ENCODE data around the gene UCKL1.

UCKL1 gene

DNA sequence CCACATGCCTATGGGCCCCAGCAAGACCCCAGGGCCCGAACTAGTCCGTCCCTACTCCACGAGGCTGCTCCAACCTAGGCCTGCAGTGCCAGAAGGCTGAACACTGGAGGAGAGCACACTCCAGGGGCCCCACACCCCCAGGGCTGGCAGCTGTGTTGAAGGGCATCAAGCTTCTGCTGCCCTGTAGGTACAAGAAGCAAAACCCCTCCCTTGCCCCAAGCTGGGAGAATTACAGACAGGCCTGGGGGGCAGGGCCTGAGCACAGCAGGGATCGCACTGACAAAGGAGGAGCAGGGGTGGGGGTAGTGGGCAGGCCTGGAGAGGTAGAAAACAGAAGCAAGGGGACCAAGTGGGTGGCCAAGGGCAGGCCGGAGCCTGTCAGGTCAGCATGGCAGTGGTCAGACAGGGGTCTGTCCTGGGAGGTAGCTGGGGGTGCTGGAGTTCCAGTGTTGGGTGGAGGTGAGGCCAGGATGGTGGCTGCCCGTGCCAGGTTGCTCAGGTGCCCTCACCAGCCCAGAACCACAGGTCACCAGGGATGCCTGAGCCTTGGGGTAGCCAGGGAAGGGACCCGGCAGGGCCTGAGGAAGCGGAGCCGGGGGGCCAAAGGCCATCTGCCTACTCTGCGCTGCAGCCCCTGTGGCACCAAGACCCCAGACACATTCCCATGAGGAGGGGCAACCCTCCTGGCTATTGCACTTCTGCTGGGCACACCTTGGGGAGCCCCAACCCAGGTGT, 2.9 kb upstream of the UCKL1 start:
- DNase-seq (ENCODE audit: low spot score), result no peak

DNA sequence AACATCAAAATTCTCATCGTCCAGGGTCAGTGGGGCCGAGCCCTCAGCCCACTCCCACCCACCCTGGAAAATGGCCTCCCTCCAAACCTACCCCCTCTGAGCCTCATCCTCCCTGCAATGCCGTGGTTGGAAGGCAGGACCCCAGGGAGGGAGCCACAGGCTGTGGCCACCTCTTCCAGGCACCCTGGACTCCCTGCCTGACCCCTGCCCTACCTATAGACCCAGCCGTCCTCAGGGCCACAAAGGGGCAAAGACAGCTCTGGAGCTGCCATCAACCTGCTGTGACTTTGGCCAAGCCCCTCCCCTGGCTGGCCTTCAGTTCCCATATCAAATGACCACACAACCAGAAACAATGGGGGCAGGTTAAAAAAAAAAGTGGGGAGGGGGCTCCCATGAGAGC, 2.3 kb upstream of the UCKL1 start:
- no peak for DNase-seq (ENCODE audit: low spot score)

DNA sequence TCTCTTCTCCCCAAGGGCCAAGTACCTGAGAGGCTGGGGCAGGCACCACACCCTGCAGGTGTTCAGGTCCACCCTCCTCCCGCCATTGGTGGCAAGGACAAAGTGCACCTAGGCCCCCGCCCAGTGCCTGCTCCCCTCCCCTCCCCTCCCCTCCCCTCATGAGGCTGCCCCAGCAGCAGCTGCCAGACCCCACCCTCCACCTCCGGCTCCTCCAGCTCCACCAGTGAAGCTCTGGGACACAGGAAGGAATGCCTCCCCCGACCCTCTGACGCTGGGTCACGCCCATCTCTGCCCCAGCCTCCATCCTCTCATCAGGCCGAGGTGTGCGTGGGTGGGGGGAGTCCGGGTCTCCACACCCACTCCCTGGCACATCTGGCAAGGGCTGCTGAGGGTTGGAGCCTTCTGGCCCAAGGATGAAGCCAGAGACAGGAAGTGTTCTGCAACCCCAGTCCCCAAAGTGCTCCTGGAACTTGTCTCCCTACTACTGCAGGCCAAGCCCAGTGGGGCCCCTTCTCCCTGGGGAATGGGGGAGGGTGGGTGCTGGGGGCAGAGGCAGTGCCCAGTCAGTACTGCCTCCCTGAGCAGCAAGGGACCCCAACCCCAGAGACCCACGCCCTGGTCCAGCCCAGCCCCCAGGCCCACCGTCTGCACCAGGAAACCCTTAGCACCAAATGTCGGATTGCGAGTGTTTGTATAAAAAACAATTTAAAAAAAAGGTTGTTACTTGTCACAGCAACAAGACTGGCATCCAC, 1.6 kb upstream of the UCKL1 start:
- DNase-seq (ENCODE audit: low spot score), result no peak

DNA sequence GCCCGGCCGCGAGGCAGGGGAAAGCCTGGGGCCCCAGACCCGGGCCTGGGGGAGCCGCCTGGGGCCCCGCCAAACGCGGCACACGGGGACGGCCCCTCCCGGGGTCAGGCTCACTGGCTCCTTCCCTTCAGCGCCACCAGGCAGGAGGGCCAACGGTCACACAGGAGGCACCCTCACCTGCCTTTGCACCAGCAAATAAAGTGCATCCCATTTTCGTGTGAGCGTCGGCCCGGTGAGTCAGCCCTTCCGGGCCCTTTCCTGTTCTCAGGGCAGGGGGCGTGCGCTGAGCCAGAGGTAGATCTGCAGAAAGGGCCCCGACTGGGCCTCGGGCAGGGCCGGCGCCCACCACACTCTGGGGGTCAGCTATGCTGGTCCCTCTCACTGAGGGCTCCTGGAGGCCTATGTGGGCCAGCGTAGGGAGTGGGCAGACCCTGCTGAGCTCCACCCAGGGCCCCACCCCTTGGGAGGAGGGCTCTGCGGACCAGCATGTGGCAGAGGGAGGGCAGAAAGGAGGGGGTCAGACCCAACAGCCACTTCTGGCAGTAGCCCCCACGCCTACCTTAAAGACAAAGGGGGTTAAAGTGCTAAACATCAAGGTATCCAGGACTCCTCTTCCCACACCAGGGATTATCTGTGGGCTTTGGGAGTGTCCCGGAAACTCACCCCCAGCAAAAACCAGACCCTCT, 931 bp upstream of the UCKL1 start:
- DNase-seq (ENCODE audit: low spot score), result peak; percentile 73

DNA sequence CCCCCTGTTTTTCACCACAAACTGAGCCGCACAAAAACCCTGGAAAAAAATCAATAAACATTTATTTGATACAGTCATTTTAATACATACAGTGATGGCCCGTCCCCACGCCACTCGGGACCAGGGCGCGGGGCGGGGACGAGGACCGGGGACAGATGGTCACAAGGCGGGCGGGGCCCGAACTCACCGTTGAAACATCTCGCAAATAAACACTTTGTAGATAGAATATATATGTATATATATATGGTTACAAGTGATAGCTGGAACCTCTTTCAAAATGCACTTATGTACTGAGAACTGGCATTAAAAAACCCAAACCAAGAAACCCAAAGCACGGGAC, 418 bp upstream of the UCKL1 start:
- DNase-seq (ENCODE audit: low spot score), result no peak

DNA sequence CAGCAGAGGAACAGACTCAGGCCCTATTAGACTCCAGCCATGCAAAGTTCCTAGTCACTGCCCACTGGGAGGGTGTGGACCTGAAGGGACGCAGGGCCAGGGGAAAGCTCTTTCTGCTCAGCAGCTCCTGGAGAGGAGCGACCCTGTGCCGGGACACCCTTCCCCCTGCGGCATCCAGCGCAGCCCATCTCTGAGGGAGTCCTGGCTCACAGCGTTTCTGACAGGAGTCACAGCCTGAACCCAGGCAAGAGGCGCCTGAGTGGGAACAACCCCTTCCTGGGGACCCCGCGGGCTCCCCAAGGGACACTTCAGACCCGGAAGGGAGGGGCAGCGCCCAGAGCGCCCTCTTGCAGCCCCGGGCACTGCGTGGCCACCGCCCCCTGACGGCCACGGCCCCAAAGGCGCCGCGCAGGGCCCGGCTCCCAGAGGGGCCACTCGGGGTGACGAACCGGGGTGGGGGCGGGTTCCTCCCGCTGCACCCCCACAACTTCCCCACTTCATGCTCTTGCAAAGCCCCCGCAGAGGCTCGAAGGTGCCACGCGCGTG, 862 bp downstream of the UCKL1 start:
- peak; percentile 36 for DNase-seq (ENCODE audit: low spot score)

DNA sequence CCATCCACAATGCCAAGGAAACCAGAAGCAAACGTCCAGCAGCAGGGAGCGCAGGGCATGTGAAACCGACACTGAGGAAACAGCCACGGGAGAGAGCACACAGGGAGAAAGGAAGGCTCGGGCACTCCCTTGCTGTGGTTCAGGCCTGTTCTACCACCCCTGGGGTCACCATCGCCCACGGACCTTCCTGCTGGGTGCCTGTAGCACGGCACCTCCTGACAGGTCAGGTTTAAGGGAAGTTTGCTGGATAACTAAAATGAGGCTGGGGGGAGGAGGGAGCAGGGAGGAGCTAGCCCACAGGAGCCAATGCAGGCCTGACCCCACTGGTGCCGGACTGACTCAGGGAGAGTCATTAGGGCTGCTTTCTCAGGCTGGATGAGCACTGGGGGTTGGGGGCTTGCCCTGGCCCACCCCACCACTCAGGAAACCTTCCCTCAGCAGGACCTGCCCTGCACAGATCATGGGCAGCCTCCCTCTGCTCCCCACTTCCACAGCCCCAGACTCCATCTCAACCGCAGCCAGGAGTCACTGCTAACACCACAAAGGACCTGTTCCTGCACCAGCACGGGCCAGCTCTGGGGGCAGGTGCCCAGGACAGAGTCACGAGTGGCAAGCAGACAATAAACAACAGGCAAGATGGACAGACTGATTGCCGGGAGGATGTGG, 2.3 kb downstream of the UCKL1 start:
- no peak for DNase-seq (ENCODE audit: low spot score)

DNA sequence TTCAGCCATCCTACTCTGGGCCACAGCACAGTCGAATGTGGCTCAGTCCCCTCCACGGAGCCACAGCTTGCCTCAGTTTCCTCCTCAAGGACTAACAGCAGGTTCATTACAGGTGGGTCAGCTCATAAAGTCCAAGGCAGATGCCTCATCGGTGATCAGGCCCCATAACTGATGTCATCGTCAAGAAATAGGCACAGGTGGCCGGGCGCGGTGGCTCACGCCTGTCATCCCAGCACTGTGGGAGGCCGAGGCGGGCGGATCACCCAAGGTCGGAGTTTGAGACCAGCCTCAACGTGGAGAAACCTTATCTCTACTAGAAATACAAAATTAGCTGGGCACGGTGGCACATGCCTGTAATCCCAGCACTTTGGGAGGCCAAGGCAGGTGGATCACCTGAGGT, 3.4 kb downstream of the UCKL1 start:
- no peak for DNase-seq (ENCODE audit: low spot score)

DNA sequence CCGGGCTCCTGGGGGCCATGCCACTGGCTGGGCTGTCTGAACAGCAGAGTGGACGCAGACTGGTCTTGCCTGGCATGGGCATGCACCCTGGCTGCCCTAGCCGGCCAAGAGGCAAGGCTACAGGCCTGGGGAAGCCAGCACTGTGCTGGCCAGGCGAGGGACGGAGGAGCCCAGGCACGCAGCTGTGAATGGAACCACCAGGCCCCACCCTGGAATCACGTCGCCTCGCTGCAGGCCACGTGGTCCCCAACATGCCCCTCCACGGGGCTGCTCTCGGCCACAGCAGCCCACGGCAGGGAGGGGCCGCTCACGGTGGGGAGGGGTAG, 4.0 kb downstream of the UCKL1 start:
- no peak for DNase-seq (ENCODE audit: low spot score)

DNA sequence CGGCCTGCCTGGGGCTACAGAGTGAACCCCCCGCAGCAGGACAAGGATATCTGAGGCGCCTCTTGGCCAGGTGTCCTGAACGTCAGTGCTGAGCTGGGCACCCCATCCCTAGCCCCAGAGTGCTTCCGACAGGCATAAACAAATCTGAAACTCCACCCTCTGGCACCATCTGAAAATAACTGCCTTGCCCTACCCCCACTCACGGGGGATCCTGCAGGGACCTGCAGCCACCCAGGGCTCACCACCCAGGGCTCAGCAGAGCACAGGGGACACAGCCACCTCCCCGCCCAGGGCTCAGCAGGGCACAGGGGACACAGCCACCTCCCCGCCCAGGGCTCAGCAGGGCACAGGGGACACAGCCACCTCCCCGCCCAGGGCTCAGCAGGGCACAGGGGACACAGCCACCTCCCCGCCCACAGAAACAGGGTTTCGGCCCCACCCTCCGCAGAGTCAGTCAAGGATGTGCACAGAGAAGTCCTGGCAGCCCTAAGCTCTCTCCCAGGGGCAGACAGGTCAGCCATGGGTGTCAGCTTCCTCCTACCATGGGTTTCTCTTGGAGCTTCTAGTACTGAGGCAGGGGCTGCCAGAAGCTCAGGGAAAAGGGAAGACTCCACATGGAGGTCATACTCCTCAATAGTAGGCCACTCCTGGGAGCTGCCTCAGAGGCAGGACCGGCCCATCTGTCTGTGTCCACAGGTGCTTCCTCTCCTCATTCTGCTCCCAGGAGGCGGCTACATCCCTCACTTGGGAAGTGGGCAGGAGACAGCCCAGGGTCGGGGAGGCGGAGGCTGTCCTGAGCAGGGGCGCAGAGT, 4.6 kb downstream of the UCKL1 start:
- no peak for DNase-seq (ENCODE audit: low spot score)

DNA sequence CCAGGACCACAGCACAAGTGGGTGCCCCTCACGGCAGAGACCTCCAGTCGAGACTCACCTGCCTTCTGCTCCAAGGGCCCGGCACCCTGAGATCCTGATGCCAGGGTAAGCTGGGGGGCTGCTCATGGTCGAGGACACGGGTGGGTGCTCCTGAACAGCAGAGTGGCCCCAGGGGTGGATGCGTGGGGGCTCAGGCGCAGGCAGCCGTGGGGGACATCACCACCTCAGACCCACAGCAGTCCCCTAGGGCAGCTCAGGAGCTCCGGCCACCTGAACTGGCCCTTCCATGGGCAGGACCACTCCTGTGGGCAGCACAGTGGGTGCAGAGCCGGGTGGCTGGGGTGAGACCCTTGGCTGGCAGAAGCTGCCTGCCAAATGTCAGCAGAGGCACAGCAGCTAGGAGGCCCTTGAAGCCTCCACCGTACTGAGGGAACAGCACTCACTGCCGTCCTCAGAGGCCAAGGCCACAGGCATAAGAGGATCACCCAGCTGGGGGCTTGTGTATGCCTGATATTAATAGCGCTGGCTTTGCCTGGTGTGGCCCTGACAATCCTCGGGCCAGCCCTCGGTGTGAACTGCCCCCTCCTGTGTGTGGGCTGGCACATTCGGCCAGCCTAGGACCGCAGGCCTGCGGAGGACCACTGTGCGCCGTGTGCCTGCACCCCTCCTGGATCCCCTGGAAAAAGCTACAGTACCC, 5.4 kb downstream of the UCKL1 start:
- DNase-seq (ENCODE audit: low spot score), result no peak

DNA sequence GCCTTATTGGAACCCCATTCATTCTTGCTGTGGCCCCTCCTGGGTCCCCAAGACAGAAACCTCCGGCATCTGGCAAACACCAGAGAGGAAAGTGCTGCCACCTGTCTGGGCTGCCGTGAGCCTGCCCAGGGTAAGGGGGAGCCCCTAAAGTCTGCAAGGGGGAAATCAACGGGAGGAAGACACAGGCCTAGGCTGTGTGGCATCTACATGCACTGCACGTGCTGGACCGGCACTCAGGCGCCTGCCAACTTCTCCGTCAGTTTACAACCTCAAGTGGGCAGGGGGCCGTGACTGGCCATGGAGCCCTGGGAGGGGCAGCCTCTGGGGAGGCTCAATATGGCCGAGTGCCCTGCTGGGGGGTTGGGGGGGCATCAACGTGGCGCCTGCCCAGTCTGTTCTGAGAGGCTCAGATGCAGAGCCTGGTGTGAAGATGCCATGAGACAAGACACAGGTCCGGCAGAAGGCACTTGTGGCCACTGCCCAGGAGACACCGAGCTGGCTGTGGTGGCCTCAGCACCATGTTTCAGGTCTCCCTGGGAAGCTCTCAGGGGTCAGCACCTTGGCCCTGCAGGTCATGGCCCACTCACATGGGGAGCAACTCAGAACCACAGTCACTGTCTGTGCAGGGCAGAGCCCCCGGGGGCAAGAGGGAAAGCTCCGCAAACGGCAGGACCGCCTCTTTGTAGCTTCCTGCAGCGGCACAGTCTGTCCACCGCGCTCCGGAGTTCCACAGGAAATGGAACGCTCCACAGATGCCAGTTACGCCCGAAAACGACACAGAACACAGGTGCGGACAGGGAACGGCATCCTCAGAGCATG, 8.4 kb downstream of the UCKL1 start:
- peak; percentile 27 for DNase-seq (ENCODE audit: low spot score)

DNA sequence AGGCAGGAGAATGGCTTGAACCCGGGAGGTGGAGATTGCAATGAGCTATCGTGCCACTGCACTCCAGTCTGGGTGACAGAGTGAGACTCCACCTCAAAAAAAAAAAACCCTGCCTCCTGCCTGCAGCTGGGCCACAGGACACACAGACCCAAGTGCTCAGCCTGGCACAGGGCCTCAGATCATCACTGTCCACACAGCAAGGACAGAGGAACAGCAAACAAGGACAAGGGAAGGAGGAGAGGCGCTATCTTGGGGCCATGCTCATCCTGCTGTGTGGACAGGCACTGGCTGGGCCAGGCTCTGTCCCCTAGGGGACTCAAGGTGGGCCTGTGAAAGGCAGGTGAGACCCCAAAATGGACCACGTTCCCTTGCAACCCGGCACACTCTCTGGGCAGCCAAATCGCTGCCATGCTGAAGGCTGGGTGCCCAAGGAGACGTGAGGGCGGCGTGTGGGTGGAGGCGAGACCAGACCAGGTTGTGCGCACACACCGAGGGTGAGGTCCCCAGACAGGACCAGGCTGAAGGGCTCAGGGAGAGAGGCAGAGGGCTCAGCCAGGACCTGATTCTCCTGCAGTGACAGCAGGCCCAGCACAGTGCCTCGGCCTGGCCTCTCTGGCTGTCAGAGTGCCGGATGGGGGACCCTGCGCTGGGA, 9.1 kb downstream of the UCKL1 start:
- no peak for DNase-seq (ENCODE audit: low spot score)

DNA sequence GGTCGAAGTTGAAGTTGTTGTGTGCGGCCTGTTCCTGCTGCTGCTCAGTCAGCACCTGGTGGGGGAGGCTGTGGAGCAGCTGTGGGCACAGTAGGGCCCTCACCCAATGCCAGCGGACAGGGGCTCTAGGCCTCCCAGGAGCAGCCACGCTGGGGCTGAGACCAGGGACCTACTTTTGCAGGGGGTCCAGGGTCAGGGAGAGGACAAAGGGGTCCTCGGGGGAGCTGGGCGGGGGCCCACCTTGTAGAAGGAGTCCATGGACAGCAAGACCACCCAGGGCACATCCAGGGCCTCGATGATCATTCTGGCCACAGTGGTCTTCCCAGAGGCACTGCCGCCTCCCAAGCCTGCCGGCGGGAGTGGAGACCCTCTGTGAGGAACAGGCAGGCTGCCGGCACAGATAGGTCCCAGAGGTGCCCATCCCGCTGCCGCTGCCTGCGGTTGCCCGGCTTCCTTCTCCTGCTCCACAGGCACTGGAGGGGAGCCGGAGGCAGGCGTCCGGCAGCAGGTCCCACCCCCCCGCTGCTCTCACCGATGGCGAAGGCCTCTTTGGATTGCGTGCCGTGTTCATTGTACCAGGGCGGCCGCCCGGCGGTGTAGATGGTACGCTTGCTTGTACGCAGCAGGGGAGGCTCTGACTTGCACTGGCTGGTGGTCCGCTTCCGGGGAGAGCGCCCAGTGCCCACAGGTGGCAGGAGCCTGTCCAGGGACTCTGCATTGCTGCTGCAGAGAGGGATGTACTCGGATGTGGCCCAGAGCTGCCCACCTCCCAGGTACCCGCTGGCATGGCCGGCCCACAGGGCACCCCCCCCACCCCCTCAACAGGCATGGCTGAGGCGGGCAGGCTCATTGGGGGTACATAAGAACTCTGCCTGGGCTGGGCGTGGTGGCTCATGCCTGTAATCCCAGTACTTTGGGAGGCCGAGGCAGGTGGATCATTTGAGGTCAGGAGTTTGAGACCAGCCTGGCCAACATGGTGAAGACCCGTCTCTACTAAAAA, 10.0 kb downstream of the UCKL1 start:
- DNase-seq (ENCODE audit: low spot score), result no peak

DNA sequence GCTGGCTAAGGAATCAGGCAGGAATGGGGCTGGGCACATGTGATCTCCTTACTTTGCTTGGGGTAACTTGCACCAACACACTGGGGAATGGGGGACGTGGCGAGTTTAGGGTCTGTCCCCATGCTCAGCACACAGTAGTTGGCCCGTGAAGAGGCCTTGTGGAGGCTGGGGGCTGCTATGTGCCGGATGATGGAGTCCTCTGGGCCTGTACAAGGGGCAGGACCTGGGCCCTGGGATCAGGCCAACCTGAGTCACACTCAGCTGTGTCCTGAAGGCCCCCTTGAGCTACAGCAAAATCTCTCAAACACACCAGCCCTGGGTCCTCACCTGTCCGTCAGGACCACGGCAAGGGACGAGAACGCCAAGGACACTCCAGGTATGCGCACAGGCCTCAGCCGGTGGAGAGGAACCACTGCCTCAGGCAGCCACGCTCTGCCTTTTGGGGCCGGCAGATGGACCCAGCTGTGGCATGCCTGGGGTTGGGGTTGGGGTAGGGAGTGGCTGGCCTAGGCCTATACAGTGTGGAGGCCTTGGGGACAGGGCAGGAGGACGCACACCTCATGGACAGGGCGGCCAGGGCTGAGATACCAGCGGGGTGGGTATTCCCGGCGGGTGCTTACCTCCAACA, 11.1 kb downstream of the UCKL1 start:
- DNase-seq (ENCODE audit: low spot score), result no peak

DNA sequence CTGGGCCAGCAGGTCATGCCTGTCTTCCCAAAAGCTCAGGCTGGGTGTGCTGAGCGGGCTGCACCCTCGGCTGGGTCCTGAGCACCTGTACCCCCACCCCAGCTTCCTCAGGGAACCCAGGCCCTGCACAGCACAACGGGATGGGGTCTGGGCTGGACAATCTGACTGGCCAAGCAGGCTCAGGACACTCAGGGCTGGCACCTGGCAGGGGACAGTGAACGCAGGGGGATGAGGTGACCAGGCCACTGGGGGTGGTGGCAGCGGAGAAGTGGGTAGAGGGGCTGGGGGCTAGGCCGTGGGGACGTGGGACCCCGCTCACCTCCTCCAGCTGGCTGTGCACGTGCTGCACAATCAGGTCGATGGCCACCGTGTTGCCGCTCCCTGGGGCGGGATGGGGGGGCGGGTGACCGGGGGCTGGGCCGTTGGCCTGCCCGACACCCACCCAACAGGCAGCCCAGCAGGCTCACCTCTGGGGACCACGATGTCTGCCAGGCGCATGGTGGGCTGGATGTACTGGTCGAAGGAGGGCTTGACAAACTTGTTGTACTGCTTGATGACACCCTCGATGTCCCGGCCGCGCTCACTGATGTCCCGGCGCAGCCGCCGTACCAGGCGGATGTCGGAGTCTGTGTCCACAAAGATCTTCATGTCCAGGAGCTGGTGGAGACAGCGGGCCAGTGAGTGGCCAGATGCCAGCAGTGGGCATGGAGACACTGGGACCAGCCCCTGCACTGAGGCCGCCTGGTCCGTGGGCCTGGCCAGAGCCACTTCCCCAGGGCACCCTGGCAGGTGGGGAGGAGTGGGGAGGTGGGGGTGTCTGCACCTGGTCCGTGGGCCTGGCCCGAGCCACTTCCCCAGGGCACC, 11.9 kb downstream of the UCKL1 start:
- no peak for DNase-seq (ENCODE audit: low spot score)

DNA sequence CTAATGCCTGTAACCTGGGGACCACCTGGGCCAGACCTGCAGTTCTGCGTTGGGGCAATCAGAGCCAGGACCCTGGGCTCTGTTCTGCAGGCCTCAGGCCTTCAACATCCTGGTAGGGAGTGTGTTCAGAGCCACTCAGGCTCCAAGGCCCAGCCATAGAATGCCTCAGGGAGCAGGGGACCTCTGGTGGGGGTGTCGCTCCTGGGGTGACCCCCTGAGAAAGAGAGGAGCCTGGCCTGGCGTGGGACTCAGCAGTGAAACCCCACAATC, 12.5 kb downstream of the UCKL1 start:
- DNase-seq (ENCODE audit: low spot score), result no peak

All from CD4-positive, alpha-beta T cell treated with Interleukin-6 at 100 ng/mL for 8 hours (primary cell).